ENCODE results near the gene LITAFD.

LITAFD gene

GRCh38 chr16:8920645-8921346 lies 38.6 kb downstream of the LITAFD start:
- DNase-seq (ENCODE audit: low spot score): no peak

GRCh38 chr16:8921347-8921984 lies 39.3 kb downstream of the LITAFD start:
- no peak for DNase-seq (ENCODE audit: low spot score)

DNA sequence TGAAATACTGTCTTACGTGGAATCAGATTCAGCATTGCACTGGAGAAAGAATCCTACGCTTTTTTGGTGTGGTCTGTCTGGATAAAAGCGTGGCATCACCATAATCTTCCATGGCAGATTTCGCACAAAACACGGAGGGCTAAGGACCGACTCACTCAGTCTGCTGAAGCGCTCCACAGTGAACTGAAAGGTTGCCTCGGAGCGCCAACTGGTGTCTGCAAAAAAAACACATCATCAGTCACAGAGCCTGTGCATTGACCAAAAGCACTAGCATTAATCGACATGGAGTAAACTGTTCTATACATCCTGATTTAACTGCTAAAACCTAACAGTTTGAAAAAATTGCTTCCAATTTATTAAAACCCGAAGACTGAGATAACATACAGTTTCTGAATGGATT lies 41.0 kb downstream of the LITAFD start:
- no peak for DNase-seq (ENCODE audit: low spot score)

GRCh38 chr16:8924214-8924613 lies 42.1 kb downstream of the LITAFD start:
- no peak for DNase-seq (ENCODE audit: low spot score)

GRCh38 chr16:8925455-8925854 lies 43.3 kb downstream of the LITAFD start:
- DNase-seq (ENCODE audit: low spot score): no peak

DNA sequence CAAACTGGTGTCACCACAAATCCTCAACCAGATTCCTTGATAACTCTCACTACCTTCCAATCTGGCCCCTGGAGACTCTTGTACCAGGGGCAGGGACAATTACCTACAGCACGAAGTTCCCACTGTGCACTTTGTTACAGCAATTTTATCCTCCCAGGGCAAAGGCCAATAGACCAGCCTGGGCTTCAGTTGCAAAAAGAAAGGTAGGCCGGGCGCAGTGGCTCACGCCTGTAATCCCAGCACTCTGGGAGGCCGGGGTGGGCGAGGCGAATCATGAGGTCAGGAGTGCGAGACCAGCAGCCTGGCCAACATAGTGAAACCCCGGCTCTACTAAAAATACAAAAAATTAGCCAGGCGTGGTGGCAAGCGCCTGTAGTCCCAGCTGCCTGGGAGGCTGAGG lies 44.7 kb downstream of the LITAFD start:
- no peak for DNase-seq (ENCODE audit: low spot score)

GRCh38 chr16:8928467-8928957 lies 46.4 kb downstream of the LITAFD start:
- no peak for DNase-seq (ENCODE audit: low spot score)

DNA sequence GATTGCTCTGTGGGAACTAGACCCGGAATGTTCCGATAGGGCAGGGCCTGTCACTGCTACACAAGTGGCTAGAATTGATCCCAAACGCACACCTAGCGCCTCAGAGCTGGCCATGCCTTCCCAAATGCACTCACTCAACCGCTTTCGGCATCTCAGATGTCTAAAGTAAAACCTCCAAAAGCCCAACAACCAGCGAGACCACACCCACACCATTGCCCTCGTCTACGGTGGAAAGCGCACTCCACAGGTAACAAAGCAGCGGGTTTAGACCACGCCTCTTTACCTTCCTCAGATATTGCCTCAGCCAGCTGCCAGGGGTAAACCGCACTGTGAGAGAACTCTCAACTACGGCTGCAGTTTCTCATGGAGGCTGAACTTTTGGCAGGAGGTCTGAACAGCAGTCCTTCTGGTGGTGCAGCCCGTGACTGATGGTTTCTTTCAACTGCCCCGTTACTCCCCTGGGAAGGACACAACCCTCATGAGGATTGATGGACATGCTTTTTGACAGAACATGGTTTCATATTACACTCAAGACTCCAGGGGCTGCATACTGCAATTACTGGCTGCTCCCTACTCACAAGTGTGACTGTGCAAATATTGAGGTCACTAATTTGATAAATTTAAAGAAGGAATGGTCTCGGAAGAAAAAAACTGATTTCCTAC lies 47.1 kb downstream of the LITAFD start:
- no peak for DNase-seq (ENCODE audit: low spot score)

GRCh38 chr16:8931859-8932258 lies 49.7 kb downstream of the LITAFD start:
- DNase-seq (ENCODE audit: low spot score): peak; percentile 56

- no peak for DNase-seq (ENCODE audit: low spot score)
Observed at GRCh38 chr16:8934601-8935000, 52.5 kb downstream of the LITAFD start.
